Fibroblast of skin of left quadriceps (primary cell): ENCODE results near the gene YTHDF2.
"Not testable (repeated sequence)": the region's sequence is repeated elsewhere in the genome, so short reads cannot be mapped to it uniquely, and the experiment has no call there.

Experiments
- DNase-seq, 2 experiments: peaks; one replicate each; pipeline ENCODE4 v3.0.0-alpha.2; 2013; ENCODE audit warnings: low read depth in 2 of 2

Gene YTHDF2

DNA sequence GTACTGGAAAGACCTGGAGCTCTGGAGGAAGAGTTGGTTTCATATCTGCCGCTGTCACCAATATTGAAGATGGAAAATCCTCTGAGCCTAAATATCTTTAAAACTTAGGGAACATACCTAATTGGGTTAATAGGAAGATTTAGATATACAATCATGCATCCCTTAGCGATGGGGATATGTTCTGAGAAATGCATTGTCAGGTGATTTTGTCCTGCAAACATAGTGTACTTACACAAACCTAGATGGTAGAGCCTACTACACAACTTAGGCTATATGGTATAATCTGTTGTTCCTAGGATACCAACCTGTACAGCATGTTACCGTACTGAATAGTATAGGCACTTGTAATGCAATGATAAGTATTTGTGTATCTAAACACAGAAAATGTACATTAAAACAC is 22.5 kb downstream of the YTHDF2 start:
- DNase-seq = no peak

DNA sequence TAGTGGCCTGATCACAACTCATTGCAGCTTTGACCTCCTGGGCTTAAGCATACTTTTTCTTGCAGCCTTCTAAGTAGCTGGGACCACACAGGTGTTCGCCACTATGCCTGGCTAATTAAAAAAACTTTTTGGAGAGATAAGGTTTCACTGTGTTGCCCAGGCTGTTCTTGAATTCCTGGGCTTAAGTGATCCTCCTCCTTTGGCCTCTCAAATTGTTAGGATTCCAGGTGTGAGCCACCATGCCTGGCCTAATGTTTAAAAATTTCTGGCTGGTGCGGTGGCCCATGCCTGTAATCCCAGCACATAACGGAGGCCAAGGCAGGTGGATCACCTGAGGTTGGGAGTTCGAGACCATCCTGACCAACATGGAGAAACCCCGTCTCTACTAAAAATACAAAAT is 24.4 kb downstream of the YTHDF2 start:
- DNase-seq = no peak

GRCh38 chr1:28766532-28767183 is 29.9 kb downstream of the YTHDF2 start:
- DNase-seq = no peak

- DNase-seq = no peak
Observed at GRCh38 chr1:28770601-28771165, 33.9 kb downstream of the YTHDF2 start.

GRCh38 chr1:28771921-28772320 is 35.2 kb downstream of the YTHDF2 start:
- not testable (repeated sequence) for DNase-seq

- DNase-seq = no peak
Observed at GRCh38 chr1:28773105-28773504, 36.4 kb downstream of the YTHDF2 start.

DNA sequence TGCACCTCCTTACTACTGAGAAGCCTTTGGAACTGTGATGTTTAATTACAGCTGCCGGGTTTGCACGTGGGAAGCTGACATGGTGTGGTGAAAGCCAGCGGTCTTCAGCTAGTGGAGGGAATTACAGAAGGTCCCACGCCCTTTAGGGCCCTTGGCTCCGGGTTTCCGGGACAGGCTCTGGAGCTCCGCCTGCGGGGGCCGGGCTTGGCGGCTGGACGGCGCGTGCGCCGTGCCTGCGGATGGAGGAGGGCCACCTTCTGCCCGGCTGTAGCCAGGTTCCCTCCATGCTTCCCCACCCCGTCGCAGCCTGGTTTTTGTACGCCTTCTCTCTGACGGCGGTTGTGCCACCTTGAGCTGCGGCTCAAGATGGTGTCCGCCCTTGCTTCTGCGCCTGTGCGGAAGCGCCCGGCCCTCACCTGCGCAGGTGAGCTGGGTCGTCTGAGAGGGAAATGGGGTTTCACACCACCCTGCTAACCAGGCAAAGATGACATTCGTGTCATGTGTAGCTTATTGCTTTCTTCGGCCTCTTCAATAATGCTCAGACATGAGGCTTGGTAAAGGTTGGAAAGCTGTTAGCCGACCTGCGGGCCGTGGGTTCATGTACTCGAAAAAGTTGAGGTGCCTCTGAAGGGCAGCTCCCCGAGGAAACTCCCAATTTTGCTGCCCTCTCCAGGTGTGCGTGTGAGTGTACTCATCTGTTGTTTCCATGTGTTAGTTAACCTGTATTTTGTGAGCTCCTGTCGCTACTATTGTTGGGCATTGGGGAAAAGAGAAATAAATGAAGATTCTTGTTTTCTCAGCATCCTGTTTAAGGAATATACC is 38.6 kb downstream of the YTHDF2 start:
- no peak for DNase-seq

- no peak for DNase-seq
Observed at GRCh38 chr1:28776341-28776740, 39.6 kb downstream of the YTHDF2 start.

GRCh38 chr1:28778021-28778420 is 41.3 kb downstream of the YTHDF2 start:
- DNase-seq = no peak

GRCh38 chr1:28779751-28780408 is 43.1 kb downstream of the YTHDF2 start:
- no peak for DNase-seq

- DNase-seq = no peak
Observed at GRCh38 chr1:28781305-28781704, 44.6 kb downstream of the YTHDF2 start.

GRCh38 chr1:28782011-28782410 is 45.3 kb downstream of the YTHDF2 start:
- no peak for DNase-seq

DNA sequence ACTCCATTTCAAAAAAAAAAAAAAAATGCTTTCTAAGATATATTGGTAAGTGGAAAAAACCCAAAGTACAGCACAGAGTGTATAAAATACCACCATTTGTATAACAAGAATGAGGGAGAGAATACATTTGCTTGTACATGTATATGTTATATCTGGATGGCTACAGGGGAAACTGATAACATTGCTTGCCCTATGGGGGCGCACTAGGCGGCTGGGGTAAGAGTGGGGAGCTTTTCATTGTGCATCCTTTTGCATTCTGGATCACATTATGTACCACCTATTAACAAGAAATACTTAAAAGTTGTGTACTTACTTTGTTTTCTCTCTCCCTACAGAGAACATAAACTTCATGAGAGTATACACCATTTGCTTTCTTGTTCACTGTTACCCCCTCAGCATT is 46.6 kb downstream of the YTHDF2 start:
- no peak for DNase-seq

DNA sequence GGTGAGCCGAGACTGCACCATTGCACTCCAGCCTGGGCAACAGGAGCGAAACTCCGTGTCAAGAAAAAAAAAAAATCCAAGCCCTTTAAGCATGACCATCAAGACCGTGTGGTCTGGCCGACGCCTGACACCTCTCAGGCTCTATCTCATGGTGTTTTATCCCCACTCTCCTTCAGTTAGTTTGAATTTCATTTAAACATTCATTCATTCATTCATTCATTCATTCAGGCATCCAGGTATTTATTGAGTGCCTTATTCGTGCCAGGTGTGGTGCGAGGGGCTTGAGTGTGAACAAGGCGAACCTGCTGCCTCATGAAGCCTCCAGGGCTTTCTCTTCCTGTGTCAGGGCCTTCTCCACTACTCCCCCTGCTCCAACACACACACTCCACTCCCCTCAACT is 52.7 kb downstream of the YTHDF2 start:
- no peak for DNase-seq

DNA sequence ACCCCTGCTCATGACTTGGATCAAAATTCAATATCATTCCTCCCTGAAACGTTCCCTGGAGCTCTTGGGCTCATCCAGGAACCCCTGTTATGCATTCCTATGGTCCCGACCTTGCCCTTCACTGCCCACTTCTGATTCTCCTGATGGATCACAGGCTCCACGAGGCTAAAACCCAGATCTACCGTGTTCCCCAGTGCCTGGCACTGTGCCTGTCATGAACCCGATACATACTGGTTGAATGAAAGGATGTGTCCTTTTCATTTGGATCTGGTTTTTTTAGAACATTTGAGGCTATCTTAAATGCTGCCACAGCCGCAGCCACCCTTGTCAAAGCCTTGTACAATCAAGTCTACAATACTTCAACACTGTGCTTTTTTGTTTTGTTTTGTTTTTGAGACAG is 53.1 kb downstream of the YTHDF2 start:
- no peak for DNase-seq

DNA sequence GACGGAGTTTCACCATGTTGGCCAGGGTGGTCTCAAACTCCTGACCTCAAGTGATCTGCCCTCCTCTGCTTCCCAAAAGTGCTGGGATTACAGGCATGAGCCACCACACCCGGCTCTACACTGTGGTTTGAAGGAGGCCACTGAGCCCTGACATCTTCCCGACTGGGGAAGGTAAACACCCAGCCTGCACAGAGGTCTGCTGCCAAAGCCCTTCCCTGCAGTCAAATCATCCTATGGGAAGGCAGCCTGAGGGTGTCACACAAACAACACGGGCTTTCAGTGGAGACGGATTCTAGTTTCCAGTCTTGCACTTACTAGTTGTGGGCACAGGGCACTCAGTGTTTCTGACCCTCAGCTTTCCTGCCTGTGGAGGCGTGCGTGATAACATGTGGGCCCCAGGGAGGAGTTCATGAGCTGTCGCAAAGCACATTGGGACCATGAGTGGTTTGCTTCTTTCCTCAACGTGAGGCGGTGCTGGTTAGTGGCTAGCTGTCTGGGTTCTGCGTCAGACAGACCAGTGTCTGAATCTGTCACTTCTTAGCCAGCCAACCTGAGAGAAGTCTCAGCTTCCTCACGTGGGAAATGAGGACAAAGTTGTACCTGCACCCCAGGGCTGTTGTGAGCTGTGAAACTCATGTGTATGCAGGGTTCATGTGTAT is 53.8 kb downstream of the YTHDF2 start:
- no peak for DNase-seq

- DNase-seq = not testable (repeated sequence)
Observed at GRCh38 chr1:28791929-28792328, 55.2 kb downstream of the YTHDF2 start.

- no peak for DNase-seq
Observed at GRCh38 chr1:28792644-28793121, 55.9 kb downstream of the YTHDF2 start.

DNA sequence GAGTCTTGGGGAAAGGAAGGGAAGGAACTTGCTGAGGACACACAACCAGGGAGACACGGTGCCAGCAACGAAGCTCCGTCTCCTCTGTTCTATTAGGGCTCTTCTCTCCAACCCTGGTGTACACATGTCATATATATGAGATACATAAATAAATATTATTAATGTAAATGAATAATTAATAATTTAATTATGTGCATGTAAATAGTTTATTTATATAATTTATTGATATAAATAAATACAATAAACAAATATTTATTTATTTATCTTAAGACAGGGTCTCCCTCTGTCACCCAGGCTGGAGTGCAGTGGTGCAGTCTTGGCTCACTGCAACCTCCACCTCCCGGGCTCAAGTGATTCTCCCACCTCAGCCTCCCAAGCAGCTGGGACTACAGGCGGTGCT is 57.8 kb downstream of the YTHDF2 start:
- not testable (repeated sequence) for DNase-seq

GRCh38 chr1:28796352-28797211 is 59.8 kb downstream of the YTHDF2 start:
- DNase-seq = no peak

DNA sequence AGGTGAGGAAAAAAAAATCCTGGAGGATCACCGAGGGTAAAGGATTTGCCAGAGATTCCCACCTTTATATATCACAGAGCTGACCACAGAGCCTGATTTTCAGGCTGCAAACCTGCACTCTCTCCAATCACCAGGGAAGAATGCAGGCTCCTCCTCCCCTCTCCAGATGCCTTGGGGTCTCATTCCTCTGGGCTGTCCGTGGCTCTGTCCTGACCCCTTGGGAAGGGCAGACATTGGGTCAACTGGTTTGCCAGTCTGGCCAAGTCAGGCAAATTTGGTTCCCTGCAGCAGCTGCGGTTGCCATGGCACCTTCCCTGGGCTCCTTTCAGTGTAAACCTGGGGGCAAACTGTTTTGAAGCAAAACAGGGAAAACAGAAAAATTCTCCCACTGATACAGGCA is 63.6 kb downstream of the YTHDF2 start:
- no peak for DNase-seq
